ENCODE measurements around the gene ADGRG1.

ADGRG1 gene

GRCh38 chr16:57698812-57699405, 70.5 kb downstream of the ADGRG1 start:
- TF ChIP-seq TAF1 (IDR thresholded peaks at IDR 0.05; ENCODE audit: borderline replicate concordance, insufficient read depth, low read length), result no peak
- TF ChIP-seq FOXP2 (optimal IDR thresholded peaks at IDR 0.05; ENCODE audit: borderline replicate concordance, extremely low read depth, extremely low read length, insufficient read depth), result no peak
- no peak for TF ChIP-seq POLR2AphosphoS5 (IDR thresholded peaks at IDR 0.05; ENCODE audit: low read depth, low read length)
- no peak for TF ChIP-seq SIN3A (IDR thresholded peaks at IDR 0.05; ENCODE audit: borderline replicate concordance, insufficient read depth, low read length)
- no peak for TF ChIP-seq REST (IDR thresholded peaks at IDR 0.05; ENCODE audit: insufficient read depth in 1 of 2, low read depth in 2 of 2, low read length in 2 of 2)

GRCh38 chr16:57699481-57699880, 71.1 kb downstream of the ADGRG1 start:
- TF ChIP-seq FOXP2 (optimal IDR thresholded peaks at IDR 0.05; ENCODE audit: borderline replicate concordance, extremely low read depth, extremely low read length, insufficient read depth) (no peak), REST (IDR thresholded peaks at IDR 0.05; ENCODE audit: insufficient read depth in 1 of 2, low read depth in 2 of 2, low read length in 2 of 2) (no peak), SIN3A (IDR thresholded peaks at IDR 0.05; ENCODE audit: borderline replicate concordance, insufficient read depth, low read length) (no peak), TAF1 (IDR thresholded peaks at IDR 0.05; ENCODE audit: borderline replicate concordance, insufficient read depth, low read length) (no peak), POLR2AphosphoS5 (IDR thresholded peaks at IDR 0.05; ENCODE audit: low read depth, low read length) (no peak)

GRCh38 chr16:57699899-57700298, 71.5 kb downstream of the ADGRG1 start:
- TF ChIP-seq SIN3A (IDR thresholded peaks at IDR 0.05; ENCODE audit: borderline replicate concordance, insufficient read depth, low read length), result no peak
- TF ChIP-seq REST (IDR thresholded peaks at IDR 0.05; ENCODE audit: insufficient read depth in 1 of 2, low read depth in 2 of 2, low read length in 2 of 2), result no peak
- no peak for TF ChIP-seq POLR2AphosphoS5 (IDR thresholded peaks at IDR 0.05; ENCODE audit: low read depth, low read length)

GRCh38 chr16:57700781-57701551, 72.5 kb downstream of the ADGRG1 start:
- TF ChIP-seq FOXP2 (optimal IDR thresholded peaks at IDR 0.05; ENCODE audit: borderline replicate concordance, extremely low read depth, extremely low read length, insufficient read depth), result no peak
- TF ChIP-seq REST (IDR thresholded peaks at IDR 0.05; ENCODE audit: insufficient read depth in 1 of 2, low read depth in 2 of 2, low read length in 2 of 2), result no peak
- no peak for TF ChIP-seq POLR2AphosphoS5 (IDR thresholded peaks at IDR 0.05; ENCODE audit: low read depth, low read length)
- no peak for TF ChIP-seq SIN3A (IDR thresholded peaks at IDR 0.05; ENCODE audit: borderline replicate concordance, insufficient read depth, low read length)
- no peak for TF ChIP-seq TAF1 (IDR thresholded peaks at IDR 0.05; ENCODE audit: borderline replicate concordance, insufficient read depth, low read length)

Data from PFSK-1 (cell line).